ENCODE results near the gene DNMBP. TPM values are rescaled to one million over a fixed set of nuclear protein-coding genes. Genes with fewer than 3 reads are reported as not detected.

DNMBP gene
- total and polyA plus RNA-seq, 2 of the 4 experiments (the other 2 are of a cell fraction) = 10.9 to 13.6 TPM

DNA sequence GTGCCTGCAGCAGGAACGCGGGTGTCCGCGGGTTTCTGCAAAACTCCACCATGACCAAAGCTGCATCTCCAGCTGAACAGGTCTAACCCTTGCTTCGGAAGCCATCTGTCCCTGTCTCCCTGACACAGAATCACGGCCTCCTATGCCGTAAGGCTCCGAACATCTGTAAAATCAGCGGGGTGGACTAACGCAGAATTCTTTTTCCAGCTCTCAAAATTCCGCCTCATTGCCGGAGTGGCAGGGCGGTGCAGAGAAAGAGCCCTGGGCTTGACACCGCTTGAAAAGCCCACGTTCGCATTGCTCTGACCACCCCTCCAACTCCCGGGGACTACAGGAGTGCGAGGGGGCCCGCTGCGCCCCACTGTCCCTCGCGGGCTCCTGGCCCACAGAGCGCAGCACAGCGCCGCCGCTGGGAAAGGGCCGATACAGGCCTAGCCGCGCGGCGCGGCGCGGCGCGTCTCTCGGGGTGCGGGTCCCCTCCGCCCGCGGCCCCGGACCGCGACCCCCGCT lies 409 bp downstream of the DNMBP start:
- TF ChIP-seq BHLHE40 (IDR thresholded peaks at IDR 0.05; ENCODE audit: low read depth, low read length) (no peak), RAD21 (IDR thresholded peaks at IDR 0.05; ENCODE audit: low read length) (peak; percentile 15; the same call in 1 of the 2 replicates), MAZ (IDR thresholded peaks at IDR 0.05; ENCODE audit: borderline replicate concordance, low read depth, low read length) (no peak; the same call in 1 of the 2 replicates), SMC3 (IDR thresholded peaks at IDR 0.05; ENCODE audit: low read depth, low read length) (no peak), FOS (IDR thresholded peaks at IDR 0.05; ENCODE audit: low read depth, low read length) (no peak)
- TF ChIP-seq, protein P1, sequence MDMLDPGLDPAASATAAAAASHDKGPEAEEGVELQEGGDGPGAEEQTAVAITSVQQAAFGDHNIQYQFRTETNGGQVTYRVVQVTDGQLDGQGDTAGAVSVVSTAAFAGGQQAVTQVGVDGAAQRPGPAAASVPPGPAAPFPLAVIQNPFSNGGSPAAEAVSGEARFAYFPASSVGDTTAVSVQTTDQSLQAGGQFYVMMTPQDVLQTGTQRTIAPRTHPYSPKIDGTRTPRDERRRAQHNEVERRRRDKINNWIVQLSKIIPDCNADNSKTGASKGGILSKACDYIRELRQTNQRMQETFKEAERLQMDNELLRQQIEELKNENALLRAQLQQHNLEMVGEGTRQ (IDR thresholded peaks at IDR 0.05; ENCODE audit: low read depth, low read length) = no peak
- TF ChIP-seq, protein P2, sequence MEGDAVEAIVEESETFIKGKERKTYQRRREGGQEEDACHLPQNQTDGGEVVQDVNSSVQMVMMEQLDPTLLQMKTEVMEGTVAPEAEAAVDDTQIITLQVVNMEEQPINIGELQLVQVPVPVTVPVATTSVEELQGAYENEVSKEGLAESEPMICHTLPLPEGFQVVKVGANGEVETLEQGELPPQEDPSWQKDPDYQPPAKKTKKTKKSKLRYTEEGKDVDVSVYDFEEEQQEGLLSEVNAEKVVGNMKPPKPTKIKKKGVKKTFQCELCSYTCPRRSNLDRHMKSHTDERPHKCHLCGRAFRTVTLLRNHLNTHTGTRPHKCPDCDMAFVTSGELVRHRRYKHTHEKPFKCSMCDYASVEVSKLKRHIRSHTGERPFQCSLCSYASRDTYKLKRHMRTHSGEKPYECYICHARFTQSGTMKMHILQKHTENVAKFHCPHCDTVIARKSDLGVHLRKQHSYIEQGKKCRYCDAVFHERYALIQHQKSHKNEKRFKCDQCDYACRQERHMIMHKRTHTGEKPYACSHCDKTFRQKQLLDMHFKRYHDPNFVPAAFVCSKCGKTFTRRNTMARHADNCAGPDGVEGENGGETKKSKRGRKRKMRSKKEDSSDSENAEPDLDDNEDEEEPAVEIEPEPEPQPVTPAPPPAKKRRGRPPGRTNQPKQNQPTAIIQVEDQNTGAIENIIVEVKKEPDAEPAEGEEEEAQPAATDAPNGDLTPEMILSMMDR (conservative IDR thresholded peaks at IDR 0.05; ENCODE audit: low read depth, low read length) = peak; percentile 50

More for the DNA sequence above, 409 bp downstream of the DNMBP start:
- H3K27ac ChIP-seq (ENCODE audit: insufficient read depth, low read length) = peak overlapping the region; percentile 66
- peak overlapping the region; percentile 85 for H4K91ac ChIP-seq (ENCODE audit: insufficient read depth, low read depth, low read length)
- H4K8ac ChIP-seq (ENCODE audit: low read depth in 2 of 2, low read length in 2 of 2) = peak overlapping the region; percentile 32 to 80; a peak in 1 of 4 replicates
- ChIA-PET CTCF (interaction anchor here (0.6 to 2.7 kb wide), 13 partner anchors 9 to 164 kb away, joined by 3 to 13 read pairs (median 4); no protein-coding TSS in a partner anchor), POLR2A (ENCODE audit: unreplicated experiment) (interaction anchor here (1.0 kb wide), 1 partner anchor 15 kb away, joined by 3 read pairs; no protein-coding TSS in a partner anchor)
- H3K4me3 ChIP-seq (ENCODE audit: insufficient read depth, low read depth, low read length) = peak overlapping the region; percentile 70
- peak overlapping the region; percentile 83 for H3K56ac ChIP-seq (ENCODE audit: extremely low read depth, insufficient read depth, low read length)
- peak overlapping the region; percentile 72; the same call in 1 of the 2 replicates for H2AK5ac ChIP-seq (ENCODE audit: low read depth, low read length)
- peaks cover 13 to 22% of the 10 kb centered on the region in 2 experiments; a peak in 3 of 4 replicates for H3K79me1 ChIP-seq (ENCODE audit: low read depth in 1 of 2, low read length in 2 of 2)
- DNase-seq = no peak
- H3K9ac ChIP-seq (ENCODE audit: low read depth, low read length) = peak overlapping the region; percentile 60
- H3K27me3 ChIP-seq (ENCODE audit: control insufficient read depth, insufficient read depth, low read length) = no peaks in the 10 kb centered on the region
- peak overlapping the region; percentile 53; the same call in 1 of the 2 replicates for H2BK20ac ChIP-seq (ENCODE audit: low read depth, low read length)
- peak overlapping the region; percentile 19; the same call in 1 of the 2 replicates for H4K5ac ChIP-seq (ENCODE audit: low read depth, low read length)
- 1% methylated on average over 32 of the region's 45 CpGs; no CpG with 5 or more reads in 1 of the 2 experiments for WGBS, 2 experiments (ENCODE audit: extremely low coverage in 2 of 2, insufficient read length in 1 of 2)
- intact Hi-C loops (cut with micrococcal nuclease) = loop anchor here (2.0 to 5.0 kb wide), 4 partner anchors 33 to 162 kb away; no protein-coding TSS in a partner anchor
- peak overlapping the region; percentile 49 for H3K18ac ChIP-seq (ENCODE audit: low read depth, low read length)
- peak; percentile 64 for ATAC-seq (ENCODE audit: low read depth)
- peaks cover 10% of the 10 kb centered on the region for H3K9me1 ChIP-seq (ENCODE audit: insufficient read depth, low read length)
- H3K23ac ChIP-seq (ENCODE audit: low read depth, low read length) = peak overlapping the region; percentile 99
- no TSS peak for BruUV-seq (replicated peaks)
- peak overlapping the region; percentile 98 for H3K14ac ChIP-seq (replicated peaks; ENCODE audit: low read depth, low read length)
- H2AK9ac ChIP-seq (replicated peaks; ENCODE audit: low read depth, low read length, poor library complexity) = peak overlapping the region; percentile 95
- H3K4me1 ChIP-seq (ENCODE audit: control insufficient read depth, insufficient read depth, low read length) = peaks cover 15% of the 10 kb centered on the region
- peak overlapping the region; percentile 83 for H2BK120ac ChIP-seq (ENCODE audit: low read depth, low read length)
- in situ Hi-C loops (cut with MboI; ENCODE audit: low sequenced_read_pairs) = no loop called here
- H2AFZ ChIP-seq (replicated peaks; ENCODE audit: low read length, poor library complexity) = peak overlapping the region; percentile 94
- dilution Hi-C loops (cut with HindIII; ENCODE audit: low sequenced_read_pairs, unreplicated experiment) = no loop called here
- H2BK5ac ChIP-seq (ENCODE audit: low read depth, low read length, poor library complexity, severe bottlenecking) = peak overlapping the region; percentile 95
- H4K20me1 ChIP-seq (ENCODE audit: insufficient read depth, low read length) = peaks cover 20% of the 10 kb centered on the region; the same call in 1 of the 2 replicates
- H2BK15ac ChIP-seq (ENCODE audit: low read depth, low read length) = peak overlapping the region; percentile 52; the same call in 2 of the 3 replicates
- H3K4me2 ChIP-seq (ENCODE audit: low read depth, low read length) = peak overlapping the region; percentile 84
- H3K4ac ChIP-seq (ENCODE audit: low read depth, low read length) = peak overlapping the region; percentile 93
- no peaks in the 10 kb centered on the region for H3K9me3 ChIP-seq (ENCODE audit: control insufficient read depth, insufficient read depth, low read length)
- H3K36me3 ChIP-seq (ENCODE audit: control insufficient read depth, insufficient read depth, low read length) = no peaks in the 10 kb centered on the region
